Retinal pigment epithelial cell (primary cell): Measurements from ENCODE around the gene P4HB.
A peak's percentile ranks its signal among the peaks of the same experiment; 100 is the strongest.

Experiments
- DNase-seq: peaks from one replicate; pipeline ENCODE4 v3.0.0-alpha.2; 2010; ENCODE audit warnings: low read depth
- H3K4me3 ChIP-seq: 2 replicates; pipeline ENCODE4 v1.5.1; 2011; ENCODE audit warnings: mild to moderate bottlenecking, low read length, control low read depth, moderate library complexity
- TF ChIP-seq, protein P1 (sequence below): conservative IDR thresholded peaks from 2 replicates; pipeline ENCODE4 v1.5.1; 2011; ENCODE audit warnings: low read depth, low read length, control low read depth, inconsistent platforms

The P4HB gene

DNA sequence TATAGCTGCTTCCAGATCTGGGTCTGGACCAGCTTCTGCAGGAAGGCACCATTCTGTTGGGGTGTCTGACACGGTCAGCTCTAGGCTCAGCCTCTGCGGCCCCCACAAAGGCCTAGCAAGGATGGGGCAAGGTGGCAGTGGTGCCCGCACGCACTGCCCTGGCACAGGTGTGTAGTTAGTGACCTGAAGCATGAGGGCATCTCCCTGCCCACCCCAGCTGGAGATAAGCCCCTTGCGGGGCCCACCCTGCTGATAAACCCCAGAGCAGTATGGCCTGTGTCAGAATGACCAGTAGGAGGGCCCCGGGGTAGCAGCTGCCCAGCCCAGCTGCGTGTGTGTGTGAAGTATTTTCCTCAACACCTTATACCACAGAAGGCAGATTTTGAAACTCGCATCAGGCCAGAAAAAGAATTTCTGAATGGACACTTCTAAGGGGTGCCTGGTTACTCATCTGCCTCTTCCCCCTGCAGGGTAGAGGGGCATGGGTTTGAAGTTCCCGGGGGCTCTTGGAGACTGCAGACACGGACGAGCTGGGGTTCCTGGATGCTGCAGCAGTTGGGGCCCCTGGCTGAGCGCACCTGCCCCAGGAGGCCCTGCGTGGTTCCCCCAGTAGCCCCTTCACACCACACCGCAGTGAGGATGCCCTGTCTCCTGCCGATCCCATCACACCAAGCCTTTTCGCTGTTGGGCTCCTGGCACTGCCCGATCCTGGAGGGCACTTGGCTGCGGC, 6.3 kb upstream of the P4HB start:
- H3K4me3 ChIP-seq: no peak overlapping the region
- TF ChIP-seq, protein P1, sequence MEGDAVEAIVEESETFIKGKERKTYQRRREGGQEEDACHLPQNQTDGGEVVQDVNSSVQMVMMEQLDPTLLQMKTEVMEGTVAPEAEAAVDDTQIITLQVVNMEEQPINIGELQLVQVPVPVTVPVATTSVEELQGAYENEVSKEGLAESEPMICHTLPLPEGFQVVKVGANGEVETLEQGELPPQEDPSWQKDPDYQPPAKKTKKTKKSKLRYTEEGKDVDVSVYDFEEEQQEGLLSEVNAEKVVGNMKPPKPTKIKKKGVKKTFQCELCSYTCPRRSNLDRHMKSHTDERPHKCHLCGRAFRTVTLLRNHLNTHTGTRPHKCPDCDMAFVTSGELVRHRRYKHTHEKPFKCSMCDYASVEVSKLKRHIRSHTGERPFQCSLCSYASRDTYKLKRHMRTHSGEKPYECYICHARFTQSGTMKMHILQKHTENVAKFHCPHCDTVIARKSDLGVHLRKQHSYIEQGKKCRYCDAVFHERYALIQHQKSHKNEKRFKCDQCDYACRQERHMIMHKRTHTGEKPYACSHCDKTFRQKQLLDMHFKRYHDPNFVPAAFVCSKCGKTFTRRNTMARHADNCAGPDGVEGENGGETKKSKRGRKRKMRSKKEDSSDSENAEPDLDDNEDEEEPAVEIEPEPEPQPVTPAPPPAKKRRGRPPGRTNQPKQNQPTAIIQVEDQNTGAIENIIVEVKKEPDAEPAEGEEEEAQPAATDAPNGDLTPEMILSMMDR: no peak
- DNase-seq: no peak

DNA sequence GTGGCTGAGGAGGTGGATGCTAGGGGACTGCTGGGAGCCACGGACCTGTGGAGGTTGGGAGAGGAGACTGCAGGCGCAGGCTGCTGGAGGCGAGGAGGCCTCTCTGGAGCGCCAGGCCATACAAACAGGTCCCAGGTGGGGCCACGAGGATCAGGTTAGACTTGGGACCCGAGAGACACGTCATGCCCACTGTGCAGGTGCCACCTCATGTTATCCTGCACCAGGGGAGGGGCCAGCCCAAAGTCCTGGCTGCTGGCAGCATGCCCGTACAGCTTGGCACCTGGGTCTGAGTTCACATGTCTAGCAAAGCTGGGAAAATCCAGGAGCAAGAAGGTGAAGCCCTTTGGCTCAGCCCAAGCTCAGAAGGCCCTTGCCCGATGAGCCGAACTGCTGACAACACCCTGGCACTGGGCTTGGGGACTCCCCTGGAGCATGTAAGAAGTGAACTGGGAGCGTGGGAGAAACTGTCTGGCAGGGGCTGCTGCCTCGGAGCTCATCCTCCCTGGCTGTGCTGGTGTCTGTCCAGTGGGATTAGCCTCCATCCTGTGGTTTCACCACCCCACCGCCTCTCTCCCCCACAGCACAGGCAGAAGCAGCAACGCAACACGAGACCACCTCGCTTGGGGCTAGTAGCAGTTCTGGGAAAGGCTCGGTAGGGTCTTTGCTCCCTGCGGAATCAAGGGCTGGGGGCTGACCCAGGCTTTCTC, 5.6 kb upstream of the P4HB start:
- TF ChIP-seq, protein P1: no peak
- no peak for DNase-seq
- no peak overlapping the region for H3K4me3 ChIP-seq

DNA sequence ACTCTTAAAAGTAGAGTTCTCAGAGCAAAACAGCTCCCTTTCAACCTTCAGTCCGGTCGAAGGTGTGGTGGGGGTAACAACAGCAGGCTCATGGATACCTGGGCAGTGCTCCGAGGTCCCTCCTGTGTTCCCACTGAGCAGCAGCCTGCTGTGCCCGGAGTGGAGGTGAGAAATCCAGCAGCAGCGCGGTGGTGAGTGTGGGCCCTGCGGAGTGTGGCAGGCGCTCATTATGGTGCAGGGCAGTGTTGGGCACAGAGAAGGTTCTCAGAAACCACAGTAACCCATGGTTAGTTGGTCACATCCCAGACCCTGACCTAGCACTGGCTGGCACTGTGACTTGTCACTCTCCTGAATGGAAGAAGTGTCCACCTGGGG, 5.0 kb upstream of the P4HB start:
- no peak overlapping the region for H3K4me3 ChIP-seq
- no peak for DNase-seq

DNA sequence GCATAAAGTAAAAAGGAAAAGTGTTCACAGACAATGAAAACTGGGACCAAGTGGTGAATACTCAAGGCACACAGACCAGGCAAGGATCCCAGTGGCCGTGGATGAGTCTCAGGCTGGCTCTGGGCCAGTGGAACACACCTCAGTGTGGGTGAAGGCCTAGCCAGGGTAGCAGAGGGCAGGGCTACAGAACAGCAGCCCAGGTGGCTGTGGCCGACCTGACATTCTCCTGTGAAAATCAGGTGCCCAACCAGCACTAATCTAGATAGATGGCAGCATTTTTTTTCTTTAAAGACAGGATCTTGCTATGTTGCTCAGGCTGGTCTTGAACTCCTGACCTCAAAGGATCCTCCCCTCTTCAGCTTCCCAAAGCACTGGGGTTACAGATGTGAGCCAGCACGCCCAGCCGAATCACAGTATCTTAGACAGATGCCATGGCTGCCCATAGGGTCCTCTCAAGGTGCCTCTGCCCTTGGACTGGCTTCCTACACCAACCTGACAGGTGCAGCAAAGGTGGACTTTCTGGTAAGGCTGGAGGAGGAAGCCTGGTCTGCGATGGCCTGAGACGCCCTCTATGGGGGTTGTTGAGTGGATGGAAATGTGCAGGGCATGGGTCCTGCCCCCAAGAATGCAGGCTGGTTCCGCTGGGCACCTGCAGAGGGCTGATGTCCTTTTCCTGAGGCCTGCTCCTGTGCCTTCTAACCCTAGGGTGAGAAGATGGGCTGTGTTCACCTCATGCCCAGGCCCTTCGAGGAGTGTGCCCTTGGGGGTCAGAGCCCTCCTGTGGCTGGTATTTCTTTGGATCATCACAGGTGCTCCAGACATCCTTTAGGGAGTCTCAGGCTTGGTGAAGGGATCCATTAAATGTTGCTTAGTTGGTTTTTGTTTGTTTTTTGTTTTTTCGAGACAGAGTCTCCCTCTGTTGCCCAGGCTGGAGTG, 3.8 kb upstream of the P4HB start:
- TF ChIP-seq, protein P1: no peak
- no peak for DNase-seq
- no peak overlapping the region for H3K4me3 ChIP-seq

More for the DNA sequence above, 5.0 kb upstream of the P4HB start:
- TF ChIP-seq, protein P1: no peak

DNA sequence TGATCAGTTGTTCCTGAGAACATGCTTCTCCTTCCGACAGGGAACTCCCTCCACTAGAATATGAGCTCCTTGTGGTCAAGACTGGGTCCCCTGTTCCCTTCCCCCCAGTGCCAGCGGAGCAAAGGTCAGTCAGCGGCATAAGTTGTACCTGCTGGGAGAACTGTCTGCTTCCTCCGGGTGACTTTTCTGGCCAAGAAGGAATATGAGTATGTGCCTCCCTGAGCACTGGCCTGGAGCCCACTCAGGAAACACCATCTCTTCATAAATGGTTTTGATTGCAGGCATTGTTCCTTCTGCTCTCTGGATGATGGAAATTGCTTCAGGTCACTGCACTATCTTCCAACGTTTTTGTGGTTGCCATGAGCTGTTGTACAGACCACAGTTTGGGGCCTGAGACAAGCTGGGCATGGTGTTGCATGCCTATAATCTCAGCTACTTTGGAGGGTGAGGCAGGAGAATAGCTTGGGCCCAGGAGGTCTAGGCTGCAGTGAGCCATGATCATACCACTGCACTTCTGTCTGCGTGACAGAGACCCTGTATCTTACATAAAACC, 2.9 kb upstream of the P4HB start:
- TF ChIP-seq, protein P1: no peak
- no peak for DNase-seq
- H3K4me3 ChIP-seq: no peak overlapping the region

DNA sequence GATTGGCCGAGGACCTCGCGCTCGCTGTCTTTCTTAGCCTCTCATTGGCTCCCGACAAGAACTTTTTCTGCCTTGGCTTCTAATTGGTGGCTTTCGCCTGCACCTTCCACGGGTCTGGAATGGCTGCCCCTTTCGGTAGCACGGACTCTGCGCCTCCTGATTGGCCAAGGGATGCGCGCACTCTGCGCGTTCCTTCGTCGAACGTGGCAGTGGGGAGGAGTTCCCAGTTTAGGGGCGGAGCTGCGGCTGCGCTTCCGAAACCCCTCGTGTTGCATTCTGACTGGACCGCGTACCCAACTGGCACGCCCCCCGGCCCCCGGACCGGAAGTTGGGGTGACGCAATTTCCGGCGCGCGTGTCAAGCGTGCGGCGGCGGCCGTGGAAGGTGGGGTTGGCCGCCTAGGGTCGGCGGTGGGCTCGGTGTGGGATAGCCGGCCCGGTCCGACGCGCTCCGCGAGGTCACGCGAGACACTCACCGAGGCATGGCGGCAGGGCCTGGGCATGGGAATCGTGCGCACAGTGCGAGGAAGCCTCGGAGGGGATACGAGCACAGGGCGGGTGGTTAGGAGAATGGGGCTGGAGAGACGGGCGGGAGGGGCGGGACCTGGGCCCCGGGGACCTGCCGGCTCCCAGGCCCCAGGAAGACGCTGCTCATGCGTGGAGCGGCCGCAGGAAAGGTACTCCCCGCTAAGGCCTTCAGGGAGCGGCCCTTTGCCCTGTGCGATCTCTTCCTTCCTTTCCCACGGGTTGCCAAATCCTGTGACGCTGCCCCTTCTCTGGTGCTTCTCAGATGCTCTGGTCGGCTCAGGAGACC, 627 bp upstream of the P4HB start:
- peak; percentile 100 for DNase-seq
- TF ChIP-seq, protein P1: peak; percentile 7
- peak overlapping the region; percentile 78 for H3K4me3 ChIP-seq
